Kidney (tissue), 14 donors: ENCODE measurements around the gene CPNE7. TPM values are rescaled to one million over a fixed set of nuclear protein-coding genes. Genes with fewer than 3 reads are reported as not detected.

Experiments used
- DNase-seq, 5 donors: peaks; one replicate each; pipeline ENCODE4 v3.0.0-alpha.2; 2013 to 2020
- FAIRE-seq: peaks from 2 replicates; lab custom pipeline; 2012; peaks lifted over from hg19 to GRCh38; lab: Jason Lieb, UNC
- H3K27ac ChIP-seq, 2 donors: one replicate each; pipeline ENCODE4 v1.7.0; 2013; ENCODE audit warnings: low read depth in 2 of 2, low read length in 2 of 2, inconsistent platforms in 1 of 2
- H3K27me3 ChIP-seq: one replicate; pipeline ENCODE4 v1.7.1; 2013; ENCODE audit warnings: low read length, inconsistent platforms; ENCODE audit not compliant: control insufficient read depth, insufficient read depth
- H3K36me3 ChIP-seq, 3 donors: one replicate each; pipeline versions ENCODE4 v1.7.0 to v1.7.1; 2013; ENCODE audit warnings: low read length in 3 of 3, control low read depth in 1 of 3, inconsistent platforms in 1 of 3; ENCODE audit not compliant: insufficient read depth in 3 of 3, control insufficient read depth in 2 of 3
- H3K4me1 ChIP-seq, 3 donors: one replicate each; pipeline versions ENCODE4 v1.7.0 to v1.7.1; 2013; ENCODE audit warnings: low read length in 3 of 3, inconsistent platforms in 1 of 3, low read depth in 1 of 3; ENCODE audit not compliant: control insufficient read depth in 2 of 3, insufficient read depth in 2 of 3
- H3K4me3 ChIP-seq, 3 donors: one replicate each; pipeline versions ENCODE4 v1.7.0 to v1.8.1; 2013; ENCODE audit warnings: low read length in 3 of 3, control low read depth in 1 of 3, inconsistent platforms in 1 of 3
- H3K9ac ChIP-seq, 3 donors: one replicate each; pipeline versions ENCODE4 v1.7.0 to v1.7.1; 2013; ENCODE audit warnings: low read length in 3 of 3, control low read depth in 1 of 3, inconsistent platforms in 1 of 3
- H3K9me3 ChIP-seq, 3 donors: one replicate each; pipeline versions ENCODE4 v1.7.0 to v1.7.1; 2013; ENCODE audit warnings: low read length in 3 of 3, control low read depth in 1 of 3, inconsistent platforms in 1 of 3; ENCODE audit not compliant: control insufficient read depth in 2 of 3, insufficient read depth in 1 of 3
- CTCF ChIP-seq: IDR thresholded peaks from 3 replicates; pipeline ENCODE4 v1.5.1; 2012; ENCODE audit warnings: mild to moderate bottlenecking, moderate library complexity, borderline replicate concordance; ENCODE audit not compliant: insufficient read depth; ENCODE audit errors: extremely low read depth
- intact Hi-C: fragments of 100-400 bp; cut with DNase I; formaldehyde crosslinking; loops from one replicate; pipeline ENCODE4 v1.11.1; 2022
- polyA plus RNA-seq: library from polyadenylated mRNA; stranded (reverse); fragments of 350-450 nt; fragmentation: Illumina TruSeq; extraction: RNeasy Lipid Tissue Mini Kit (QIAGEN cat#74804); gene quantifications from one replicate; pipeline ENCODE4 v1.2.3, GENCODE V29; 2014; ENCODE audit warnings: low read depth, low replicate concordance; ENCODE audit not compliant: insufficient read depth
- total RNA-seq: library from RNA; stranded (reverse); fragmentation: NEBNext Ultra II Directional; extraction: Animal tissue kit (Norgen Biotek cat#: 25700); gene quantifications from one replicate; pipeline ENCODE4 v1.2.1, GENCODE V29; 2021
- donor health status: control.
- donor health status: control.
- donor health status: control.
- donor health status: control.
- donor health status: control.
- donor health status: DM: yes; HTN: yes; CAD: no.
- donor health status: Normal renal cell carcinoma (clear cell type).

CPNE7 gene
- total and polyA plus RNA-seq, 2 donors from 2014 or later = 1.5 to 13.7 TPM

GRCh38 chr16:89549007-89549700 is 26.4 kb upstream of the CPNE7 start:
- H3K4me1 ChIP-seq = no peaks in the 10 kb centered on the region
- no peaks in the 10 kb centered on the region for H3K27me3 ChIP-seq
- intact Hi-C loops = no loop called here
- H3K9me3 ChIP-seq = no peaks in the 10 kb centered on the region
- FAIRE-seq (no peak), DNase-seq (no peak)
- no peak for TF ChIP-seq CTCF
- no peak overlapping the region for H3K27ac ChIP-seq
- no peak overlapping the region for H3K9ac ChIP-seq
- H3K36me3 ChIP-seq = peaks cover 0 to 42% (median 25%) of the 10 kb centered on the region in 3 donors
- H3K4me3 ChIP-seq = no peak overlapping the region

GRCh38 chr16:89550421-89551007 is 25.0 kb upstream of the CPNE7 start:
- no peak for DNase-seq
- intact Hi-C loops = no loop called here
- H3K27ac ChIP-seq = no peak overlapping the region
- H3K27me3 ChIP-seq = no peaks in the 10 kb centered on the region
- peaks cover under 1 to 35% (median 25%) of the 10 kb centered on the region in 3 donors for H3K36me3 ChIP-seq
- H3K4me3 ChIP-seq = no peak overlapping the region
- H3K9ac ChIP-seq = no peak overlapping the region
- no peak for FAIRE-seq
- H3K9me3 ChIP-seq = no peaks in the 10 kb centered on the region
- TF ChIP-seq CTCF = no peak
- no peaks in the 10 kb centered on the region for H3K4me1 ChIP-seq

GRCh38 chr16:89552329-89552728 is 23.2 kb upstream of the CPNE7 start:
- Histone ChIP-seq H3K4me3 (no peak overlapping the region), H3K4me1 (peaks cover 0 to under 1% (median 0%) of the 10 kb centered on the region in 3 donors), H3K9ac (no peak overlapping the region), H3K9me3 (no peaks in the 10 kb centered on the region), H3K36me3 (peaks cover 2 to 29% (median 24%) of the 10 kb centered on the region in 3 donors), H3K27ac (no peak overlapping the region), H3K27me3 (no peaks in the 10 kb centered on the region)
- FAIRE-seq = no peak
- TF ChIP-seq CTCF = no peak
- intact Hi-C loops = no loop called here
- no peak for DNase-seq
